Measurements from ENCODE around the gene PTGFR. TPM values are rescaled to one million over a fixed set of nuclear protein-coding genes. Genes with fewer than 3 reads are reported as not detected.

Gene PTGFR
- total and polyA plus RNA-seq, 2 of the 13 experiments (the other 11 are each of a cell fraction or from before 2014, with no cell fraction given) = not detected

GRCh38 chr1:78577257-78578100 lies 86.7 kb downstream of the PTGFR start:
- H2AFZ ChIP-seq (ENCODE audit: low read length) = no peak overlapping the region
- H4K20me1 ChIP-seq (ENCODE audit: insufficient read depth, low read length) = no peaks in the 10 kb centered on the region
- no peaks in the 10 kb centered on the region for H3K36me3 ChIP-seq (replicated peaks in 1 of 2; ENCODE audit: control insufficient read depth in 1 of 2, insufficient read depth in 2 of 2, low read length in 2 of 2)
- H3K9me3 ChIP-seq (ENCODE audit: low read length) = no peaks in the 10 kb centered on the region
- intact Hi-C loops (cut with micrococcal nuclease; ENCODE audit: unreplicated experiment) = no loop called here
- no peak overlapping the region for H3K9ac ChIP-seq (ENCODE audit: insufficient read depth, low read depth, low read length)
- no peaks in the 10 kb centered on the region for H3K79me2 ChIP-seq (ENCODE audit: insufficient read depth, low read length)
- FAIRE-seq = no peak
- POLR2A ChIA-PET = no interaction called here
- CTCF ChIA-PET (ENCODE audit: low intra/inter-chr PET ratio, low total read pairs) = no interaction called here
- H3K4me3 ChIP-seq (replicated peaks in 1 of 3; ENCODE audit: insufficient read depth in 1 of 3, low read depth in 2 of 3, low read length in 3 of 3) = no peak overlapping the region
- WGBS (ENCODE audit: low lambda C conversion rate) = 18% methylated on average over 9 of the region's 9 CpGs
- H3K4me2 ChIP-seq (ENCODE audit: low read depth, low read length) = no peak overlapping the region
- TF ChIP-seq ZNF691 (CRISPR knock-in tag; IDR thresholded peaks at IDR 0.05; ENCODE audit: borderline replicate concordance, low read depth) (no peak), CREB1 (IDR thresholded peaks at IDR 0.05) (peak; percentile 73), CREB1 (CRISPR knock-in tag; IDR thresholded peaks at IDR 0.05) (no peak), SMAD9 (CRISPR knock-in tag; IDR thresholded peaks at IDR 0.05) (no peak), ZNF839 (CRISPR knock-in tag; IDR thresholded peaks at IDR 0.05; ENCODE audit: borderline replicate concordance) (no peak), ATF7 (IDR thresholded peaks at IDR 0.05) (peak; percentile 51; the same call in 1 of the 2 replicates), ATF7 (CRISPR knock-in tag; IDR thresholded peaks at IDR 0.05) (no peak), PREB (CRISPR knock-in tag; IDR thresholded peaks at IDR 0.05) (no peak), ZFP36L2 (CRISPR knock-in tag; IDR thresholded peaks at IDR 0.05) (no peak), ZBTB39 (CRISPR knock-in tag; IDR thresholded peaks at IDR 0.05) (no peak)
- no peaks in the 10 kb centered on the region for H3K4me1 ChIP-seq (ENCODE audit: insufficient read depth, low read length)
- no TSS peak for BruUV-seq (replicated peaks)
- no peak for ATAC-seq
- no peak overlapping the region for H3K27ac ChIP-seq (ENCODE audit: extremely low read length, insufficient read depth, low read length)
- H3K27me3 ChIP-seq (ENCODE audit: control insufficient read depth in 1 of 2, insufficient read depth in 2 of 2, low read length in 2 of 2) = no peaks in the 10 kb centered on the region
- DNase-seq (ENCODE audit: low spot score) = no peak
- in situ Hi-C loops (cut with HindIII; ENCODE audit: extremely low pct_ligation_motif_present, low pct_unique_long_range_greater_than_20kb) = no loop called here

Data from HepG2 (cell line).